ENCODE data around the gene ARSI. TPM values are rescaled to one million over a fixed set of nuclear protein-coding genes. Genes with fewer than 3 reads are reported as not detected.

ARSI gene
- total and polyA plus RNA-seq, 2 of the 4 experiments (the other 2 are of a cell fraction), result 14.8 to 15.2 TPM

GRCh38 chr5:150248946-150249345 lies 53.8 kb downstream of the ARSI start:
- H3K14ac ChIP-seq (replicated peaks; ENCODE audit: low read depth, low read length), result no peak overlapping the region
- H3K4me1 ChIP-seq (ENCODE audit: control insufficient read depth, insufficient read depth, low read length), result peaks cover 8% of the 10 kb centered on the region; the same call in 1 of the 2 replicates
- H3K9me1 ChIP-seq (ENCODE audit: insufficient read depth, low read length), result no peaks in the 10 kb centered on the region; the same call in 1 of the 2 replicates
- no peak overlapping the region for H3K27ac ChIP-seq (ENCODE audit: insufficient read depth, low read length)
- H2AK5ac ChIP-seq (ENCODE audit: low read depth, low read length), result no peak overlapping the region
- no TSS peak for BruUV-seq (replicated peaks)
- POLR2A ChIA-PET (ENCODE audit: unreplicated experiment), result no interaction called here
- no peak overlapping the region for H3K4ac ChIP-seq (ENCODE audit: low read depth, low read length)
- no peak overlapping the region for H3K18ac ChIP-seq (ENCODE audit: low read depth, low read length)
- H4K8ac ChIP-seq (ENCODE audit: low read depth in 2 of 2, low read length in 2 of 2), result no peak overlapping the region
- WGBS, 2 experiments (ENCODE audit: extremely low coverage in 2 of 2, insufficient read length in 1 of 2), result no CpG with 5 or more reads among the region's 3 CpGs
- H3K4me3 ChIP-seq (ENCODE audit: insufficient read depth, low read depth, low read length), result no peak overlapping the region
- no peak overlapping the region for H2BK20ac ChIP-seq (ENCODE audit: low read depth, low read length)
- CTCF ChIA-PET, result no interaction called here
- ATAC-seq (ENCODE audit: low read depth) (no peak), DNase-seq (no peak)
- H2AK9ac ChIP-seq (replicated peaks; ENCODE audit: low read depth, low read length, poor library complexity), result no peak overlapping the region
- H3K36me3 ChIP-seq (ENCODE audit: control insufficient read depth, insufficient read depth, low read length), result no peaks in the 10 kb centered on the region
- H4K91ac ChIP-seq (ENCODE audit: insufficient read depth, low read depth, low read length), result no peak overlapping the region
- in situ Hi-C loops (cut with MboI; ENCODE audit: low sequenced_read_pairs) (no loop called here), intact Hi-C loops (cut with micrococcal nuclease) (no loop called here), dilution Hi-C loops (cut with HindIII; ENCODE audit: low sequenced_read_pairs, unreplicated experiment) (no loop called here)
- no peak overlapping the region for H3K56ac ChIP-seq (ENCODE audit: extremely low read depth, insufficient read depth, low read length)
- H2BK15ac ChIP-seq (ENCODE audit: low read depth, low read length), result no peak overlapping the region
- no peaks in the 10 kb centered on the region for H3K9me3 ChIP-seq (ENCODE audit: control insufficient read depth, insufficient read depth, low read length)
- no peaks in the 10 kb centered on the region for H3K79me1 ChIP-seq (ENCODE audit: low read depth in 1 of 2, low read length in 2 of 2)
- no peak overlapping the region for H3K23ac ChIP-seq (ENCODE audit: low read depth, low read length)
- no peak overlapping the region for H3K9ac ChIP-seq (ENCODE audit: low read depth, low read length)
- no peak overlapping the region for H4K5ac ChIP-seq (ENCODE audit: low read depth, low read length)
- H2BK120ac ChIP-seq (ENCODE audit: low read depth, low read length), result no peak overlapping the region
- no peak overlapping the region for H3K4me2 ChIP-seq (ENCODE audit: low read depth, low read length)
- TF ChIP-seq CTCF (conservative IDR thresholded peaks at IDR 0.05; ENCODE audit: low read depth, low read length) (no peak), USF2 (IDR thresholded peaks at IDR 0.05; ENCODE audit: low read depth, low read length) (no peak), MAZ (IDR thresholded peaks at IDR 0.05; ENCODE audit: borderline replicate concordance, low read depth, low read length) (no peak), CHD1 (IDR thresholded peaks at IDR 0.05; ENCODE audit: low read depth, low read length) (no peak), RAD21 (IDR thresholded peaks at IDR 0.05; ENCODE audit: low read length) (no peak), MAFK (IDR thresholded peaks at IDR 0.05; ENCODE audit: low read depth, low read length) (no peak), RFX5 (IDR thresholded peaks at IDR 0.05; ENCODE audit: low read depth, low read length) (no peak), POLR2A (IDR thresholded peaks at IDR 0.05; ENCODE audit: low read depth, low read length) (no peak), NFE2L2 (IDR thresholded peaks at IDR 0.05; ENCODE audit: low read depth, low read length) (no peak), RCOR1 (IDR thresholded peaks at IDR 0.05; ENCODE audit: insufficient replicate concordance, low read length) (no peak), MXI1 (IDR thresholded peaks at IDR 0.05; ENCODE audit: borderline replicate concordance, low read depth, low read length) (no peak), SMC3 (IDR thresholded peaks at IDR 0.05; ENCODE audit: low read depth, low read length) (no peak), FOS (IDR thresholded peaks at IDR 0.05; ENCODE audit: low read depth, low read length) (no peak), BHLHE40 (IDR thresholded peaks at IDR 0.05; ENCODE audit: low read depth, low read length) (no peak), ELK1 (IDR thresholded peaks at IDR 0.05; ENCODE audit: borderline replicate concordance, low read depth, low read length) (no peak), CEBPB (IDR thresholded peaks at IDR 0.05; ENCODE audit: low read depth, low read length) (no peak)
- no peak overlapping the region for H2BK5ac ChIP-seq (ENCODE audit: low read depth, low read length, poor library complexity, severe bottlenecking)
- H4K20me1 ChIP-seq (ENCODE audit: insufficient read depth, low read length), result no peaks in the 10 kb centered on the region
- no peaks in the 10 kb centered on the region; the same call in 1 of the 2 replicates for H3K27me3 ChIP-seq (ENCODE audit: control insufficient read depth, insufficient read depth, low read length)
- no peak overlapping the region for H2AFZ ChIP-seq (replicated peaks; ENCODE audit: low read length, poor library complexity)
